A549 (cell line): ENCODE data around the gene VIM. TPM values are rescaled to one million over a fixed set of nuclear protein-coding genes. Genes with fewer than 3 reads are reported as not detected.
A peak's percentile ranks its signal among the peaks of the same experiment; 100 is the strongest.

Experiments used
- ATAC-seq, 2 experiments: fragments of 200-7000 bp in 1 of 2; fragments of >200 bp in 1 of 2; cut with Nextera tagmentation in 1 of 2; cut with Tn5 transposase in 1 of 2; 3 replicates each; pipeline versions ENCODE4 v1.8.0 to v1.9.1; 2018 to 2020; ENCODE audit warnings: mild to moderate bottlenecking in 1 of 2, moderate library complexity in 1 of 2
- CTCF ChIA-PET: fragments of 300-600 bp; sonication (Branson Sonifier 250); formaldehyde crosslinking; extraction: SDS; loops from one replicate; lab custom pipeline; 2021; ENCODE audit warnings: antibody characterized with exemption, inconsistent platforms; lab: Yijun Ruan, JAX
- POLR2A ChIA-PET: fragments of 350-600 bp; formaldehyde crosslinking; extraction: SDS; loops from one replicate; lab custom pipeline; 2021; ENCODE audit warnings: antibody characterized with exemption, inconsistent platforms; lab: Yijun Ruan, JAX
- DNase-seq, 2 experiments: peaks; one replicate each; pipeline versions ENCODE4 v3.0.0 to v3.0.0-alpha.2; 2011 to 2016; ENCODE audit warnings: low read depth in 1 of 2, low spot score in 1 of 2
- FAIRE-seq: peaks from 2 replicates; lab custom pipeline; 2011; peaks lifted over from hg19 to GRCh38; lab: Jason Lieb, UNC
- H3K27ac ChIP-seq, 2 experiments: fragments of >200 bp; sonication (Bioruptor Twin); formaldehyde crosslinking; 3 replicates each; pipeline ENCODE4 v1.5.1; 2016 to 2017
- H3K4me1 ChIP-seq: fragments of >200 bp; sonication (Bioruptor Twin); formaldehyde crosslinking; 3 replicates; pipeline ENCODE4 v1.6.1; 2016
- H3K4me2 ChIP-seq: fragments of >200 bp; sonication (Bioruptor Twin); formaldehyde crosslinking; 3 replicates; pipeline ENCODE4 v1.6.1; 2016
- H3K4me3 ChIP-seq: fragments of >200 bp; sonication (Bioruptor Twin); formaldehyde crosslinking; 3 replicates; pipeline ENCODE4 v1.5.1; 2016
- H3K9me3 ChIP-seq: fragments of >200 bp; sonication (Bioruptor Twin); formaldehyde crosslinking; 3 replicates; pipeline ENCODE4 v1.6.1; 2016
- BCL3 ChIP-seq: fragments of >200 bp; sonication (Bioruptor Twin); formaldehyde crosslinking; IDR thresholded peaks from 3 replicates; pipeline ENCODE4 v1.6.1; 2016
- BHLHE40 ChIP-seq: IDR thresholded peaks from 2 replicates; pipeline ENCODE4 v1.6.1; 2012; ENCODE audit warnings: low read depth, low read length, inconsistent platforms
- CBX2 ChIP-seq: fragments of 200-600 bp; sonication (generic); IDR thresholded peaks from 2 replicates; pipeline ENCODE4 v1.6.1; 2016; ENCODE audit warnings: low read depth, mild to moderate bottlenecking, borderline replicate concordance
- CHD2 ChIP-seq: fragments of 150-350 bp; IDR thresholded peaks from 2 replicates; pipeline ENCODE4 v1.6.1; 2014; ENCODE audit warnings: low read length; ENCODE audit not compliant: partially characterized antibody
- E2F6 ChIP-seq: IDR thresholded peaks from 2 replicates; pipeline ENCODE4 v1.6.1; 2012; ENCODE audit warnings: low read depth, borderline replicate concordance
- EHF ChIP-seq: fragments of 250-450 bp; sonication (Bioruptor Pico); IDR thresholded peaks from 2 replicates; pipeline ENCODE4 v1.5.0; 2020; ENCODE audit warnings: mild to moderate bottlenecking
- EHMT2 ChIP-seq: fragments of 200-600 bp; sonication (generic); IDR thresholded peaks from 2 replicates; pipeline ENCODE4 v1.6.1; 2016; ENCODE audit warnings: antibody characterized with exemption, low read depth, mild to moderate bottlenecking, moderate library complexity
- ELK1 ChIP-seq: fragments of 150-350 bp; IDR thresholded peaks from 2 replicates; pipeline ENCODE4 v1.6.1; 2014; ENCODE audit warnings: low read depth, mild to moderate bottlenecking, low read length
- EP300 ChIP-seq, 2 experiments: fragments of >200 bp; sonication (Bioruptor Twin); formaldehyde crosslinking; IDR thresholded peaks; 2 replicates in 1 of 2; 3 replicates in 1 of 2; pipeline ENCODE4 v1.6.1; 2016 to 2017
- FOSB ChIP-seq: fragments of 250-450 bp; sonication (Bioruptor Pico); IDR thresholded peaks from 2 replicates; pipeline ENCODE4 v1.5.0; 2020; ENCODE audit warnings: mild to moderate bottlenecking, moderate library complexity
- FOSL2 ChIP-seq, 2 experiments: fragments of 450-650 bp in 1 of 2; fragments of >200 bp in 1 of 2; sonication (Bioruptor Twin) in 1 of 2; formaldehyde crosslinking; IDR thresholded peaks; 2 replicates each; pipeline versions ENCODE4 v1.5.0 to v1.6.1; 2016 to 2020; ENCODE audit warnings: mild to moderate bottlenecking in 1 of 2, moderate library complexity in 1 of 2
- HEYL ChIP-seq: fragments of 250-450 bp; sonication (Bioruptor Pico); IDR thresholded peaks from 2 replicates; pipeline ENCODE4 v1.8.0; 2021; ENCODE audit warnings: mild to moderate bottlenecking, moderate library complexity
- HOXA7 ChIP-seq: fragments of 250-450 bp; sonication (Bioruptor Pico); IDR thresholded peaks from 2 replicates; pipeline ENCODE4 v1.5.0; 2020; ENCODE audit warnings: mild to moderate bottlenecking, moderate library complexity
- HOXB5 ChIP-seq: fragments of 250-450 bp; sonication (Bioruptor Pico); IDR thresholded peaks from 2 replicates; pipeline ENCODE4 v1.5.0; 2020; ENCODE audit warnings: mild to moderate bottlenecking, moderate library complexity
- JUN ChIP-seq, 2 experiments: fragments of >200 bp; sonication (Bioruptor Twin); formaldehyde crosslinking; IDR thresholded peaks; 2 replicates in 1 of 2; 3 replicates in 1 of 2; pipeline ENCODE4 v1.6.1; 2016 to 2017
- KDM5A ChIP-seq: fragments of 200-600 bp; sonication (generic); IDR thresholded peaks from 2 replicates; pipeline ENCODE4 v1.6.1; 2016; ENCODE audit warnings: antibody characterized with exemption, mild to moderate bottlenecking
- NPAS2 ChIP-seq: fragments of 250-450 bp; sonication (Bioruptor Pico); IDR thresholded peaks from 2 replicates; pipeline ENCODE4 v1.8.0; 2022; ENCODE audit warnings: mild to moderate bottlenecking, moderate library complexity, borderline replicate concordance
- PBX3 ChIP-seq: IDR thresholded peaks from 2 replicates; pipeline ENCODE4 v1.6.1; 2012
- RAD21 ChIP-seq, 2 experiments: fragments of >200 bp in 1 of 2; sonication (Bioruptor Twin) in 1 of 2; formaldehyde crosslinking in 1 of 2; IDR thresholded peaks in 1 of 2; conservative IDR thresholded peaks in 1 of 2; 2 replicates in 1 of 2; 3 replicates in 1 of 2; pipeline ENCODE4 v1.6.1; 2012 to 2018; ENCODE audit warnings: inconsistent platforms in 1 of 2
- RARB ChIP-seq: fragments of 250-450 bp; sonication (Bioruptor Pico); IDR thresholded peaks from 2 replicates; pipeline ENCODE4 v1.8.0; 2021; ENCODE audit warnings: mild to moderate bottlenecking, moderate library complexity
- RCOR1 ChIP-seq: fragments of 150-350 bp; IDR thresholded peaks from 2 replicates; pipeline ENCODE4 v1.6.1; 2014; ENCODE audit warnings: antibody characterized with exemption, low read length, low read depth
- SMC3 ChIP-seq: fragments of >200 bp; sonication (Bioruptor Twin); formaldehyde crosslinking; IDR thresholded peaks from 3 replicates; pipeline ENCODE4 v1.6.1; 2018; ENCODE audit warnings: inconsistent platforms
- USF2 ChIP-seq: fragments of 450-650 bp; IDR thresholded peaks from 2 replicates; pipeline ENCODE4 v1.6.1; 2014; ENCODE audit warnings: antibody characterized with exemption
- WGBS: methylation state at CpG from one replicate; pipeline ENCODE4 v1.1.6; 2017; ENCODE audit errors: missing lambda C conversion rate; 5-methylcytosine and 5-hydroxymethylcytosine counted together
- polyA plus RNA-seq, 4 experiments: library from polyadenylated mRNA; depleted of rRNA in 3 of 4; stranded (reverse); fragments of >200 nt; fragmentation: RNase III in 1 of 4; extraction: RNeasy Plus Mini Kit Qiagen cat#74134 plus additional on column Dnase treatment in 1 of 4; gene quantifications; 2 replicates in 3 of 4; 3 replicates in 1 of 4; pipeline ENCODE4 v1.2.3, GENCODE V29; 2011 to 2017
- TF ChIP-seq, protein P1 (sequence below): IDR thresholded peaks from 2 replicates; pipeline ENCODE4 v1.6.1; 2012
- TF ChIP-seq, protein P2 (sequence below): fragments of 250-450 bp; sonication (Bioruptor Pico); IDR thresholded peaks from 2 replicates; pipeline ENCODE4 v1.5.0; 2020; ENCODE audit warnings: low read depth, mild to moderate bottlenecking, moderate library complexity

VIM gene
- polyA plus RNA-seq, 2 of the 4 experiments (the other 2 are of a cell fraction): 830 to 848 TPM

DNA sequence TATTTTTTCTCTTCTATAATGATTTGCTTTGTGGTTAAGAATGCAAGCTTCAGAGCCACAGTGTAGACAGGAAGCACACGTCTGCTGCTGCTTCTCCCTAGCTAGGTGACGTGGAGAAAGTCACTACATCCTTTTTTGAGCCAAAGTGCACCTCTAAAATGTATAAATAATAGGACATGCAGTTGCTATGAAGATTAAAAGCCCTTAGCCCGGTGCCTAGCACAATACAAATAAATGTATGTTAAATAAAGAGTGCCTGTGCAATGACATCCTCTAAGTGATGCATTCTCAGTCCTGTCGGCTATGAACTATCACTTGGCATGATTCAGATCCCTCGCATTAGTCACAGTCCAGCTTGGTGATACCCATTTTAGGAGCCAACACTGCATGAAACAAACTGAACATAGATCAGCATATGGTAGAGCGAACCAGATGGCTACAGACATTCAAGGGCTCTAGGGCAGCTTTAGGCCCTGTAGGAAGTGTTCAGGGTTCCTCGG is 21.8 kb upstream of the VIM start:
- peak overlapping the region; percentile 25 for H3K4me2 ChIP-seq
- no peak overlapping the region for H3K4me3 ChIP-seq
- H3K4me1 ChIP-seq: peaks cover 26% of the 10 kb centered on the region
- ChIA-PET CTCF (interaction anchor here (1.0 to 3.1 kb wide), 3 partner anchors 8 to 25 kb away, joined by 3 to 14 read pairs (median 5); partner anchors contain the start of gene VIM), POLR2A (interaction anchor here (3.0 kb wide), 1 partner anchor 23 kb away, joined by 30 read pairs; the partner anchor contains the start of gene VIM)
- H3K9me3 ChIP-seq: no peaks in the 10 kb centered on the region
- FAIRE-seq: peak; percentile 18
- 53% methylated on average over 7 of the region's 7 CpGs for WGBS
- H3K27ac ChIP-seq: peak overlapping the region; percentile 10 to 70; a peak in 3 of 6 replicates
- peak; percentile 69 to 82 for ATAC-seq
- DNase-seq: peak in 1 of 2 experiments; percentile 44
- no peak for TF ChIP-seq BHLHE40
- no peak for TF ChIP-seq FOSL2 (IDR thresholded peaks at IDR 0.05)
- TF ChIP-seq FOSL2 (CRISPR knock-in tag; IDR thresholded peaks at IDR 0.05): peak; percentile 58

DNA sequence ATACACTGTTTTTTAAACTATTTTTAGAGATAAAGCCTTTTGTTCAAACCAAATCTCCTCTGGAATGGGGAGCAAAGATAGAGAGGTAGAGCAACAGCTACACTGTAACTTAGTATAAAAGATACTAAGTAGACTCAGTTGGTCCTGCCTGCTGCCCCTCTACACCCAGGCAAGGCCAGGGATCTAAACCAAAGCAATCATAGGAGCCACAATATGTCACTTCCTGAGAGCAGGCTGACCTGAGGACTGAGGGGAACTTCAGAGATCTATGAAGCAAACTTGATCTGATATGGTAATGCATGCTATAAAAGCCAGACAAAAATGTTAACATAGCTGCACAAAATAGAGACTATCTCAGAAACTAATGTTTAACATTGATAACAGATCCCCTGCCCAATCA is 19.6 kb upstream of the VIM start:
- Histone ChIP-seq H3K4me1 (peaks cover 32% of the 10 kb centered on the region), H3K4me3 (no peak overlapping the region), H3K4me2 (no peak overlapping the region), H3K9me3 (no peaks in the 10 kb centered on the region), H3K27ac (0 out of 6 replicates have a peak overlapping the region, but pooled peaks of 1 of the 2 experiments have one; percentile 19)
- DNase-seq: no peak
- CTCF ChIA-PET: no interaction called here
- POLR2A ChIA-PET: no interaction called here
- TF ChIP-seq CHD2 (no peak), HOXB5 (CRISPR knock-in tag) (no peak), JUN (IDR thresholded peaks at IDR 0.05) (no peak), HEYL (CRISPR knock-in tag) (no peak), RCOR1 (no peak)
- TF ChIP-seq, protein P1, sequence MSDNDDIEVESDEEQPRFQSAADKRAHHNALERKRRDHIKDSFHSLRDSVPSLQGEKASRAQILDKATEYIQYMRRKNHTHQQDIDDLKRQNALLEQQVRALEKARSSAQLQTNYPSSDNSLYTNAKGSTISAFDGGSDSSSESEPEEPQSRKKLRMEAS: no peak
- no peak for ATAC-seq
- no peak for FAIRE-seq

- CTCF ChIA-PET: no interaction called here
- no peaks in the 10 kb centered on the region for H3K9me3 ChIP-seq
- H3K4me2 ChIP-seq: no peak overlapping the region
- H3K4me3 ChIP-seq: no peak overlapping the region
- TF ChIP-seq ELK1: no peak
- TF ChIP-seq CHD2: no peak
- TF ChIP-seq FOSB (CRISPR knock-in tag): no peak
- TF ChIP-seq, protein P2, sequence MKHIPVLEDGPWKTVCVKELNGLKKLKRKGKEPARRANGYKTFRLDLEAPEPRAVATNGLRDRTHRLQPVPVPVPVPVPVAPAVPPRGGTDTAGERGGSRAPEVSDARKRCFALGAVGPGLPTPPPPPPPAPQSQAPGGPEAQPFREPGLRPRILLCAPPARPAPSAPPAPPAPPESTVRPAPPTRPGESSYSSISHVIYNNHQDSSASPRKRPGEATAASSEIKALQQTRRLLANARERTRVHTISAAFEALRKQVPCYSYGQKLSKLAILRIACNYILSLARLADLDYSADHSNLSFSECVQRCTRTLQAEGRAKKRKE (CRISPR knock-in tag): no peak
- no peak for TF ChIP-seq E2F6
- TF ChIP-seq PBX3: no peak
- TF ChIP-seq EP300 (IDR thresholded peaks at IDR 0.05): no peak
- no peak for TF ChIP-seq EHF
- TF ChIP-seq HOXA7 (CRISPR knock-in tag): no peak
- TF ChIP-seq NPAS2: no peak
- TF ChIP-seq EHMT2: no peak
- no peak for TF ChIP-seq RARB (CRISPR knock-in tag)
- TF ChIP-seq KDM5A: no peak
- TF ChIP-seq SMC3: no peak
- TF ChIP-seq BCL3: no peak
- TF ChIP-seq CBX2: no peak
- no peak for TF ChIP-seq HEYL (CRISPR knock-in tag)
- TF ChIP-seq USF2: no peak
- no peak for TF ChIP-seq RAD21 (conservative IDR thresholded peaks at IDR 0.05 in 1 of 2, IDR thresholded peaks at IDR 0.05 in 1 of 2)
- TF ChIP-seq, all 56 proteins: peak for 0
- Histone ChIP-seq H3K4me1 (peaks cover 40% of the 10 kb centered on the region), H3K27ac (no peak overlapping the region)
- POLR2A ChIA-PET: no interaction called here
- WGBS: 54% methylated on average over 1 of the region's 1 CpG
- FAIRE-seq (peak; percentile 68), ATAC-seq (no peak), DNase-seq (no peak)
Measured at GRCh38 chr10:17209302-17209701, 18.7 kb upstream of the VIM start.
